WERI-Rb-1 (cell line): ENCODE measurements around the gene SCUBE2.

Source experiments
- DNase-seq: peaks from one replicate; pipeline ENCODE4 v3.0.0-alpha.2; 2020
- H3K27ac ChIP-seq: fragments of 250-450 bp; sonication (Bioruptor Pico); 2 replicates; pipeline ENCODE4 v1.5.1; 2020; ENCODE audit warnings: mild to moderate bottlenecking, moderate library complexity
- H3K27me3 ChIP-seq: fragments of 250-450 bp; sonication (Bioruptor Pico); 2 replicates; pipeline ENCODE4 v1.5.1; 2021; ENCODE audit warnings: mild to moderate bottlenecking, low read depth, moderate library complexity; ENCODE audit not compliant: insufficient read depth, severe bottlenecking
- H3K36me3 ChIP-seq: fragments of 250-450 bp; sonication (Bioruptor Pico); 2 replicates; pipeline ENCODE4 v1.5.1; 2020; ENCODE audit warnings: mild to moderate bottlenecking, moderate library complexity
- H3K4me3 ChIP-seq: 2 replicates; pipeline ENCODE4 v1.5.1; 2011; ENCODE audit warnings: low read depth, mild to moderate bottlenecking, control low read depth, low read length
- H3K9me3 ChIP-seq: fragments of 250-450 bp; sonication (Bioruptor Pico); 2 replicates; pipeline ENCODE4 v1.5.1; 2021; ENCODE audit warnings: mild to moderate bottlenecking, moderate library complexity; ENCODE audit not compliant: severe bottlenecking
- TF ChIP-seq, protein P1 (sequence below): IDR thresholded peaks from 2 replicates; pipeline ENCODE4 v1.5.1; 2011; ENCODE audit warnings: low read depth, mild to moderate bottlenecking, control low read depth, inconsistent platforms, low read length

Gene SCUBE2

GRCh38 chr11:9037046-9037780 is 54.2 kb downstream of the SCUBE2 start:
- TF ChIP-seq, protein P1, sequence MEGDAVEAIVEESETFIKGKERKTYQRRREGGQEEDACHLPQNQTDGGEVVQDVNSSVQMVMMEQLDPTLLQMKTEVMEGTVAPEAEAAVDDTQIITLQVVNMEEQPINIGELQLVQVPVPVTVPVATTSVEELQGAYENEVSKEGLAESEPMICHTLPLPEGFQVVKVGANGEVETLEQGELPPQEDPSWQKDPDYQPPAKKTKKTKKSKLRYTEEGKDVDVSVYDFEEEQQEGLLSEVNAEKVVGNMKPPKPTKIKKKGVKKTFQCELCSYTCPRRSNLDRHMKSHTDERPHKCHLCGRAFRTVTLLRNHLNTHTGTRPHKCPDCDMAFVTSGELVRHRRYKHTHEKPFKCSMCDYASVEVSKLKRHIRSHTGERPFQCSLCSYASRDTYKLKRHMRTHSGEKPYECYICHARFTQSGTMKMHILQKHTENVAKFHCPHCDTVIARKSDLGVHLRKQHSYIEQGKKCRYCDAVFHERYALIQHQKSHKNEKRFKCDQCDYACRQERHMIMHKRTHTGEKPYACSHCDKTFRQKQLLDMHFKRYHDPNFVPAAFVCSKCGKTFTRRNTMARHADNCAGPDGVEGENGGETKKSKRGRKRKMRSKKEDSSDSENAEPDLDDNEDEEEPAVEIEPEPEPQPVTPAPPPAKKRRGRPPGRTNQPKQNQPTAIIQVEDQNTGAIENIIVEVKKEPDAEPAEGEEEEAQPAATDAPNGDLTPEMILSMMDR, result no peak
- no peak for DNase-seq
- no peaks in the 10 kb centered on the region for H3K36me3 ChIP-seq
- H3K9me3 ChIP-seq, result no peaks in the 10 kb centered on the region
- no peak overlapping the region for H3K4me3 ChIP-seq
- H3K27ac ChIP-seq, result no peak overlapping the region
- H3K27me3 ChIP-seq, result no peaks in the 10 kb centered on the region

GRCh38 chr11:9030601-9031000 is 60.8 kb downstream of the SCUBE2 start:
- Histone ChIP-seq H3K27ac (no peak overlapping the region), H3K9me3 (no peaks in the 10 kb centered on the region), H3K36me3 (no peaks in the 10 kb centered on the region), H3K27me3 (no peaks in the 10 kb centered on the region), H3K4me3 (no peak overlapping the region)
- no peak for DNase-seq
- TF ChIP-seq, protein P1, result no peak

- DNase-seq, result no peak
- TF ChIP-seq, protein P1, result no peak
- Histone ChIP-seq H3K4me3 (no peak overlapping the region), H3K36me3 (no peaks in the 10 kb centered on the region), H3K27ac (no peak overlapping the region), H3K27me3 (no peaks in the 10 kb centered on the region), H3K9me3 (no peaks in the 10 kb centered on the region)
Observed at GRCh38 chr11:9029422-9029821, 62.0 kb downstream of the SCUBE2 start.

GRCh38 chr11:9028581-9028980 is 62.8 kb downstream of the SCUBE2 start:
- Histone ChIP-seq H3K36me3 (no peaks in the 10 kb centered on the region), H3K4me3 (no peak overlapping the region), H3K9me3 (no peaks in the 10 kb centered on the region), H3K27ac (no peak overlapping the region), H3K27me3 (no peaks in the 10 kb centered on the region)
- TF ChIP-seq, protein P1, result no peak
- DNase-seq, result no peak

- no peaks in the 10 kb centered on the region for H3K27me3 ChIP-seq
- TF ChIP-seq, protein P1, result no peak
Observed at GRCh38 chr11:9025101-9025850, 66.1 kb downstream of the SCUBE2 start.

More at GRCh38 chr11:9025101-9025850, 66.1 kb downstream of the SCUBE2 start:
- H3K36me3 ChIP-seq, result no peaks in the 10 kb centered on the region
- H3K27ac ChIP-seq, result no peak overlapping the region
- H3K4me3 ChIP-seq, result no peak overlapping the region
- no peak for DNase-seq
- H3K9me3 ChIP-seq, result no peaks in the 10 kb centered on the region
